Lower lobe of right lung (tissue), 2 donors: ENCODE results near the gene NOX4. TPM values are rescaled to one million over a fixed set of nuclear protein-coding genes. Genes with fewer than 3 reads are reported as not detected.

Experiments used
- ATAC-seq, 2 donors: fragments of 200-7000 bp; cut with Tn5 transposase; one replicate each; pipeline ENCODE4 v1.9.1; 2020 to 2022; ENCODE audit warnings: mild to moderate bottlenecking in 2 of 2, moderate library complexity in 2 of 2
- DNase-seq: peaks from one replicate; pipeline ENCODE4 v3.0.0-alpha.2; 2020
- H3K27ac ChIP-seq: fragments of 200-600 bp; one replicate; pipeline ENCODE4 v1.8.0; 2022
- H3K27me3 ChIP-seq: fragments of 200-600 bp; one replicate; pipeline ENCODE4 v1.8.0; 2022; ENCODE audit warnings: low read depth
- H3K36me3 ChIP-seq: fragments of 200-600 bp; one replicate; pipeline ENCODE4 v1.8.0; 2022; ENCODE audit warnings: mild to moderate bottlenecking
- H3K4me1 ChIP-seq: fragments of 200-600 bp; one replicate; pipeline ENCODE4 v1.8.0; 2022
- H3K4me3 ChIP-seq: fragments of 200-600 bp; one replicate; pipeline ENCODE4 v1.8.0; 2022; ENCODE audit warnings: mild to moderate bottlenecking
- H3K9me3 ChIP-seq: fragments of 200-600 bp; one replicate; pipeline ENCODE4 v1.8.0; 2022
- intact Hi-C: fragments of 100-400 bp; cut with DNase I; formaldehyde crosslinking; loops from one replicate; pipeline ENCODE4 v1.11.0; 2022
- total RNA-seq: library from RNA; stranded (reverse); fragmentation: NEBNext Ultra II Directional; extraction: Animal tissue kit (Norgen Biotek cat#: 25700); gene quantifications from one replicate; pipeline ENCODE4 v1.2.1, GENCODE V29; 2021
- TF ChIP-seq, protein P1 (sequence below): fragments of 200-600 bp; IDR thresholded peaks from one replicate; pipeline ENCODE4 v1.8.0; 2022; ENCODE audit warnings: antibody characterized with exemption, mild to moderate bottlenecking
- donor health status: DM: no; HTN: yes; CAD: no; lungs with severe emphysema.

Gene NOX4
- total RNA-seq, 1 donor from 2014 or later = 4.3 TPM

DNA sequence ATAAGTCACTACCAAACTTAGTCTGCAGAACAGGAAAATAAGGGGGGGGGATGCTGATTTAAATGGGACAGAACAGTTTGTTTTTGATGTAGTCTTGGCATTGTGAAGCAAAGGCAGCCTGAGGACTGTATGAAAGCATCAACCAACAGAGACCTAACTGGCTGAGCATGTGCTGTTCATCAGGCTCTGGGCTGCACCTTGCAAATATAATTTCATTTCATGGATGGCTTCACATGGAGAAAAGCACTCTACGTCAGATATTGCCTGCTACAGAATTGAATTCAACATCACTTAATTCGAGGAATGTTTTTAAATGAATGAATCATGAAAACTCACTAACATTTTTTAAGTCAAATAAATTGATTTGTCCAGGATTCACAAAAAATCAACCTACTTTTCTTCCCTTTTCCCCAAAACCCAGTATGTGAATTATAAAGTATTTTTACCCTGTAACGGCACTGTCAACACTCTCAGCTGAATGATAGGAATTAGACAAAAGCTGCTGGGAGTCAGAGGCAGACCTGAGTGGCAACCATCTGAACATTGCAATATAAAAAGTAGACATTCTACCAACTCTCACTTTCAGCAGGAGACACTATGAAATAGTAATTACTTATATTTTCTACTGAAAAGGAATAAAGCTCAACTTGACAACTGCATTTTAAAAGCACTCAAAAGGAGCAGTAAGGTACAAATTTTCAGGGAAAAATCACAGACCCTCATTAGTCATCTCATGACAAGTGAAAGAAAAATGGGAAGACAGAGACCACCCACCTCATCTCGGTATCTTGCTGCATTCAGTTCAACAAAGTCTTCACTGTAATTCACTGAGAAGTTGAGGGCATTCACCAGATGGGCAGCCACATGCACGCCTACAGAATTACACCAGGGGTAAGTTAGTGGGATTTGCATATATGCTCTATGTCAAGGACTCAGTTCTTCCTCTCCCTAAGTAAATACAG, 47.5 kb downstream of the NOX4 start:
- H3K4me3 ChIP-seq = no peak overlapping the region
- no peaks in the 10 kb centered on the region for H3K4me1 ChIP-seq
- DNase-seq = no peak
- no peaks in the 10 kb centered on the region for H3K9me3 ChIP-seq
- no peaks in the 10 kb centered on the region for H3K36me3 ChIP-seq
- no peak overlapping the region for H3K27ac ChIP-seq
- TF ChIP-seq, protein P1, sequence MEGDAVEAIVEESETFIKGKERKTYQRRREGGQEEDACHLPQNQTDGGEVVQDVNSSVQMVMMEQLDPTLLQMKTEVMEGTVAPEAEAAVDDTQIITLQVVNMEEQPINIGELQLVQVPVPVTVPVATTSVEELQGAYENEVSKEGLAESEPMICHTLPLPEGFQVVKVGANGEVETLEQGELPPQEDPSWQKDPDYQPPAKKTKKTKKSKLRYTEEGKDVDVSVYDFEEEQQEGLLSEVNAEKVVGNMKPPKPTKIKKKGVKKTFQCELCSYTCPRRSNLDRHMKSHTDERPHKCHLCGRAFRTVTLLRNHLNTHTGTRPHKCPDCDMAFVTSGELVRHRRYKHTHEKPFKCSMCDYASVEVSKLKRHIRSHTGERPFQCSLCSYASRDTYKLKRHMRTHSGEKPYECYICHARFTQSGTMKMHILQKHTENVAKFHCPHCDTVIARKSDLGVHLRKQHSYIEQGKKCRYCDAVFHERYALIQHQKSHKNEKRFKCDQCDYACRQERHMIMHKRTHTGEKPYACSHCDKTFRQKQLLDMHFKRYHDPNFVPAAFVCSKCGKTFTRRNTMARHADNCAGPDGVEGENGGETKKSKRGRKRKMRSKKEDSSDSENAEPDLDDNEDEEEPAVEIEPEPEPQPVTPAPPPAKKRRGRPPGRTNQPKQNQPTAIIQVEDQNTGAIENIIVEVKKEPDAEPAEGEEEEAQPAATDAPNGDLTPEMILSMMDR = no peak
- no peaks in the 10 kb centered on the region for H3K27me3 ChIP-seq
- no peak for ATAC-seq
- intact Hi-C loops = no loop called here

DNA sequence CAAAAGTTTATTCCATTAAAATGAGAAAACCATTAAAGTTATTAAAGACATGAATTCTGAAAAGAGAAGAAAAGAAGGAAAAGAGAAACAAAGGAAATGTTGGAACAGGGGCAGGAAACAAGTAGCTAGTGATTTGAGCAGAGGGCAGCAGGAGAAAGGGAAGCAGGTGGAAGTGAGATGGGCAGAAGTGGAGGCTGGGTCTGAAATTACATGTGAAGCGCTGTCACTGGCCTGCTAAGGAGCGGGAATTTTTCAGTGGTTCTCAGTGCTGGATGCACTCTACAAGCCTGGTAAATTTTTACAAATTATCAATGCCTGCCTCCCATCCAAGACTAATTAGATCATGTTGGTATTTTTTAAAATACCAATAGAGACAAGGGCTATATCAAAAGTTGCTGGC, 48.4 kb downstream of the NOX4 start:
- Histone ChIP-seq H3K36me3 (no peaks in the 10 kb centered on the region), H3K27me3 (no peaks in the 10 kb centered on the region), H3K9me3 (no peaks in the 10 kb centered on the region), H3K4me3 (no peak overlapping the region), H3K27ac (no peak overlapping the region), H3K4me1 (no peaks in the 10 kb centered on the region)
- DNase-seq (no peak), ATAC-seq (no peak)
- intact Hi-C loops = no loop called here
- TF ChIP-seq, protein P1 = no peak

DNA sequence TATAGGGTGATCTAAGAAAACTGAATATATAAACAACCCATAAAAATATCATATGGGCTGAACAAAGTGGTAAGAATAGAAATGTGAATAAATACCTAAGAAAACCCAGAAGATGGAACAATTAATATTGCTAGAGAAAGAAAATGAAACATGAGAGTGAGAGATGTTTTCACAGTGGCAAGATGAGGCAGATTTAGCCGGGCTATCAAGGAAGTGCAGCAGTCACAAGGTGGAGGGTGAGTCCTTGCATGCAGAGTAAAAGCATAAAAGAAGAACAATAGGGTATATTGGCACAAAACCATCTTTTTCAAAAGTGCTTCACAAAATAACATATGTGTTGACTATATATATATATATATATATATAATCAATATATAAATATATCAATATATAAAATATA, 49.6 kb downstream of the NOX4 start:
- TF ChIP-seq, protein P1 = no peak
- H3K27me3 ChIP-seq = no peaks in the 10 kb centered on the region
- no peaks in the 10 kb centered on the region for H3K9me3 ChIP-seq
- H3K4me3 ChIP-seq = no peak overlapping the region
- intact Hi-C loops = no loop called here
- no peaks in the 10 kb centered on the region for H3K4me1 ChIP-seq
- ATAC-seq = no peak
- H3K36me3 ChIP-seq = no peaks in the 10 kb centered on the region
- no peak for DNase-seq
- H3K27ac ChIP-seq = no peak overlapping the region

DNA sequence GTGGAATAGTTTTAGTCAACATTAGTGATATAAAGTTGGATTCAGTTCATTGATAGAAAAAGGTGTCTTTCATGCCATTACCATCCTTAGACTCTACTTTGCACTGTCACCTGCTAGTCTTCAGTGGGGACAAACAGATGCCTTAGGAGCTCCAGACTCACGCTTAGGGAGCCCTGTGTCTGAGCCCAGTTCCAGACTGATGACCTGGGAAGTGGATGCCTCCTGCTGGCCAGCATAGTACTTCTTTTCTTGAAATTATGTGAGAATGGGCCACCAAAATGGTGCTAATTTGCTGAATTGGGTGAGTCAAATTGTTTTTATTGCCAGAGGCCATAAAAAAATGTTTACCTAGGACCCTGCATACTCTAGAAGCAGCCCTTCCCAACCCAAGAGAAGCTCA, 53.9 kb downstream of the NOX4 start:
- intact Hi-C loops = no loop called here
- H3K4me1 ChIP-seq = no peaks in the 10 kb centered on the region
- ATAC-seq (no peak), DNase-seq (no peak)
- H3K36me3 ChIP-seq = no peaks in the 10 kb centered on the region
- H3K4me3 ChIP-seq = no peak overlapping the region
- TF ChIP-seq, protein P1 = no peak
- H3K9me3 ChIP-seq = no peaks in the 10 kb centered on the region
- no peak overlapping the region for H3K27ac ChIP-seq
- no peaks in the 10 kb centered on the region for H3K27me3 ChIP-seq

DNA sequence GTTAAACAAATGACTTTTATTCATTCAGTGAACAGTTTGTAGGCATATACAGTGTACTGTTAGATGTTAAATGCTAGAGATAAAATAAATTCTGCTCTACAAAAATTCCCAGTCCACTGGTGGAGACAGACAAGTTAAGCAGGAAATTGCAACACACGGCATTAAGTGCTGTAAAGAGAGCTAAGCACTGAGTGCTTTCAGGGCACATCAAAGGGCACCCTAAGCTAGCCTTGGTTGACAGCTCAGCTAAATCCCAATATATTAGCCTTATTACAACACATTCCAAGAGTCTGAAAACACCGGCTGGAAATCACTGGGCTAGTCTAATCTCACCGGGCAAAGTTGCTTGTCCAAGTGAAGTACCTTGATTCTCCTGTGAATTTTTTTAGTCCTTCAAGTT, 55.1 kb downstream of the NOX4 start:
- ATAC-seq = peak; percentile 87 to 90

More for the DNA sequence above, 55.1 kb downstream of the NOX4 start:
- no peak for DNase-seq
- TF ChIP-seq, protein P1 = no peak
- Histone ChIP-seq H3K36me3 (no peaks in the 10 kb centered on the region), H3K27me3 (no peaks in the 10 kb centered on the region), H3K4me1 (no peaks in the 10 kb centered on the region), H3K4me3 (no peak overlapping the region), H3K27ac (no peak overlapping the region), H3K9me3 (no peaks in the 10 kb centered on the region)
- intact Hi-C loops = no loop called here
